Measurements from ENCODE around the gene CBX5.
"Not testable (repeated sequence)": the region's sequence is repeated elsewhere in the genome, so short reads cannot be mapped to it uniquely, and the experiment has no call there.

The CBX5 gene

DNA sequence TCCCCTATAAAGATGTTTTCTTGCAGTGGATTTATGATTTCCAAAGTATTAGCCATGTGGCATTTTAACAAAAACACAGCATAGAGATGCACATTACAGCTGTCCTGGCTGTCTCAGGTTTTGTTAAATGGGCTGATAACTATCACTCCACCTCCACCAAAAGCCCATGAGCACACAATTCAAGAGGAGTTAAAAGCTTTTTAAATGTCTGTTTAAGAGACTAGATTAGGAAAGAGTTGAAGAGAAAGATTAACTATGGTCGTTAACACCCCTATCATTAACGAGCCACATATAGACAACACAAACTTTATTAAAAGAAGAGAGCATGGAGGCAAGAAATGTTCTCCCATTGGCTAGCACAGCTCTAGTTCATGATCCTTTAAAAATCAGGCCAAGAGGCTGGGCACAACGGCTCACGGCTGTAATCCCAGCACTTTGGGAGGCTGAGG is 14.5 kb downstream of the CBX5 start:
- DNase-seq (ENCODE audit: low read depth in 2 of 2) = no peak

DNA sequence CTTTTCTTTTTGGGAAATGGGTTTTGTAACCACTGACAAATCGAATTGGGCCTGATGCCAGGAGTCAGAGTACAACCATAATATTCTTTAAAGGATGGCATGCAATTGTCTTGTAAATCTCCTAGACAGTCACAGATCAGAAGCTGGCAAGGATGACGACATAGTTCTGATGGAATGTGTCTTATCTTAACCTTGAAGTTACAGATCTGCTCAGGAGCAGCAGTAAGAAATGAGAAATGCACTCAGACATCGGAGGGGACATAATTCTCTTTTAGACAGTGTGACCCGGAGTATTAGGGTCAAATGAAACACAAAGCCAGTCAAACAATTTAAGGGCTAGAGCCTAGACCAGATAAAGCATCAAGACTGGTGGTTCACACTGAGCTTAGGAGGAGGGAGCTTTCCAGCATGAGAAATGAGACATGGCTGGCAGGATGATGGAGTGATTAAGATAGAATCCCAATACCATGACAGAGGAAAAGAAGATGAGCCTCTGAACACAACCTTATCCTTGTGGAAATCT is 17.5 kb downstream of the CBX5 start:
- no peak for DNase-seq (ENCODE audit: low read depth in 2 of 2)

DNA sequence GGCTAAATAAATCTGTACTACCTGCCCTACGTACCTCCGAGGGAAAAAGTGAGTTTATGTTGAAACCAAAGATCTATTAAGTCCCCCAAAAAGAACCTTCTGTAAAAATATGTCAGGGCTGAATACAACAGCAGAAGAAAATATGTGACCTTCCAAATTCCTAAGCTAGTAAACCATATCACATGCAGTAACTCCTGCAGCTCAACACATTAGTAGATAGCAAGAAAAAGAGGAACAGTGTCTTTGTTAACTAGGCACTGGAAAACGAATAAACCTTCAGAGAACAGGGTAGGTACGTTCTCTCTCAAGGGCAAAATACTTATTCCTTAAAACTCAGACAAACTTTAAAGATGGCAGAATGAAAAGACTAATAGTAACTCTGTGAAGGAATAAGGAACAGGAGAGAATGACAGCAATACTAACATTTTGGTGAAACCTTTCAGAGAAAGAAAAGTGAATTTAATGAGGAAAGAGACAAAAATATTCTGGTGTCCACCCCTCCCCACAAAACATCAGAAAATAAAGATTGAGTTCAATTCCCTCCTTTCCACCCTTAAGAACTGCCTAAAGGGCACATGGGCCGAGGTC is 18.0 kb downstream of the CBX5 start:
- DNase-seq (ENCODE audit: low read depth in 2 of 2) = no peak

DNA sequence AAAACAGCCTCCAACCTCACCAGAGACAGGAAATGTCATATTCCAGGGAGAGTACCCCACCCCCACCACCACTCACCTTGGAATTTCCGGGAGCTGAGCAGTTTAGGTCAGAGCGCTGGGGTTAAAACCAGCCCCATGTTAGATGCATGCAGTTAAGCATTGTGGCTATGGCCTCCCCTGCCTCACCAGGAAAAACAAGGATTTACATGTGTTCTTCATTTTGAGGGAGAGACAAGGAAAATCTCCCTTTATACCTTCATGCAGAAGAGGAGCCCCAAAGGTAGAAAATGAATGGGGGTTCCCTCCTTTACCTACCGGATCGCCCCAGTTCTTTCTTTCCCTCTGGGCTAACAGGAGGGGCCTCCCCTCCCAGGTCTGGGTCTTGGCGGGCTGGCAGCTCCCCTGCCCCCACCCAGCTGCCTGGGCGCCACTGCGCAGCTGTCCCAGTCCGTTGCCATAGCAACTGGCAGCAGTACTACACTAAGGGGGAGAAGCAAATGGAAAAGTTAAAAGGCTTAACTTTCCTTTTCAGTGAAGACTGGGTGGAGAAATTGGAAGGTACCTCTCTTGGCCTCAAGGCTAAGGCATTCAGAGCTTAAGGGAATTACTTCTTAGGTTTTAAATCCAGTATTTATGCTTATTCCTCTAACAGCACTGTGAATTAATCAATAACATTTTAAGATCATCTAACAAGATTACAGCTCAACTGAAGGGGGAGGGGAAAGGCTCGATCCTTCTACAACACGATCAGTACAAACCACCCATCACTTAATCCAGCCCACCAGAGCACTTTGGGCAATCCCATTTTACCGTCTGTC is 20.5 kb downstream of the CBX5 start:
- no peak for DNase-seq (ENCODE audit: low read depth in 2 of 2)

DNA sequence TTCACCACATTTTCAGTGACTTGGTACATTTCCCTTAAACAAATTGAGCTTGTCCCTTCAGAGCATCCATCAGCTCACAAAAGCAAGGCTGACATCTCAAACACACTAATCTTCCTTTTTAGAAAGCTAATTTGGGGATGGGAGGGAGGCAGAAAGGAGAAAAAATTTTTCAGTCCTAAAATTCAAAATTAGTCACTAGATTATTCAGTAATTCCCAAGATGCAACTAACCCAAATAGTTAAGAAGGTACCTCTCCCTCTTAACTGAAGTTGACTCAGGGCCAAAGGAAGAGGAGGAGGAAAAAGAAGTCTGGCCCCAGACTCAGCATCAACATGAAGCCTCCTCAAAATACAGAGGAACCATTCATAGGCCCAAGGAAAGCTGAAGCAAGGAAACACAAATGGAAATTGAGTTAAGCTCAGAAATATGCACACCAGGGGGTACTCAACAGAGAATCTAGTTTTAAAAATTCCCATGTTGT is 21.7 kb downstream of the CBX5 start:
- DNase-seq (ENCODE audit: low read depth in 2 of 2) = no peak

DNA sequence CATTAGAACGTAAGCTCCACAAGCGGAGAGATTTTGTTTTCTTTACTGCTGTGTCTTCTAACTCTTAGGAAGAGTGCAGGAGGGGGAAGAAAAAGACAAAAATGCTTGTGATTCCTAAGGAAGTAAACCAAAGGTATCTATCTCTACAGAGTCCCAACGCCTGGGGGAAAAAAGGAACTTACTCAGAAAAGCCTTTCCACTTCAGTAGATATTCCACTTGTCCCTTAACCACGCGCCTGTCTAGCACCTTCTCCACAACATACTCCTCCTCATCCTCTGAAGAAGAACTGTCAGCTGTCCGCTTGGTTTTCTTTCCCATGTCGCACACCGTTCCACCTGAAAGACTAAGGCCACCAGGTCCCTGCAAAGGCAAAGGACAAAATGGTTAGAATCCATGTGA is 22.6 kb downstream of the CBX5 start:
- no peak for DNase-seq (ENCODE audit: low read depth in 2 of 2)

DNA sequence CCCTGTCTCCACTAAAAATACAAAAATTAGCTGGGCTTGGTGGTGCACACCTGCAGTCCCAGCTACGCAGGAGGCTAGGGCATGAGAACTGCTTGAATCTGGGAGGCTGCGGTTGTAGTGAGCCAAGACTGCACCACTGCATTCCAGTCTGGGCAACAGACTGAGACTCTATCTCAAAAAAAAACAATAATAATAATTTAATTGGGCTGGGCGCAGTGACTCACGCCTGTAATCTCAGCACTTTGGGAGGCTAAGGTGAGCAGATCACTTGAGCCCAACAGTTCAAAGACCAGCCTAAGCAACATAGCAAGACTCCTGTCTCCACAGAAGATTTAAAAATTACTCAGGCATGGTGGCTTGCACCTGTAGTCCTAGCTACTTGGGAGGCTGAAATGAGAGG is 26.7 kb downstream of the CBX5 start:
- no peak for DNase-seq (ENCODE audit: low read depth in 2 of 2)

DNA sequence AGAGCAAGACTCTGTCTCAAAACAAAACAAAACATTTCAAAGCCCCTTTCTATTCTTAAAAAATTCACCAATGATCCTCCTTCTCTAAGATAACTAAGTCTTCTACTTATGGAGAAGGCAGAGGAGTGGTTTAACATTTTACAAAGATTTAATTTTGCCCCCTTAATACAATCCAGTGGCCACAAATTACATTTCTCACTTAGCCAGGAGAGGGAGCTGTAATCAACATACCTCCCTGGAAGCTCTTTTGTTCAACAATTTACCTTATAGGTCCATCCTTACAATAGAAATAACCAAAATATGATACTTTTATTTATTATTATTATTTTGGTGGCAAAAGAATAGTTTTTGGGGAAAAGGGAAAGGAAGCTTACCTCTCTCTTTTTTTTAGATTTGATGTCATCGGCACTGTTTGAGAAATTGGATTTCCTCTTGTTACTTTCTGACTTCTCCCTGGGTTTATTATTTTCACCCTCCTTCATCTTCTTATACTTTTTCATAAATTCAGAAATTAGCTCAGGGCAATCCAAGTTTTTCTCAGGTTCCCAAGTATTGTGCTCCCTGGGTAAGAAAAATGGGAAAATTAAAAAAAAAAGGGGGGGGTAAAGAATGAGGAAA is 28.1 kb downstream of the CBX5 start:
- DNase-seq (ENCODE audit: low read depth in 2 of 2) = peak in 1 of 2 donors; percentile 4

DNA sequence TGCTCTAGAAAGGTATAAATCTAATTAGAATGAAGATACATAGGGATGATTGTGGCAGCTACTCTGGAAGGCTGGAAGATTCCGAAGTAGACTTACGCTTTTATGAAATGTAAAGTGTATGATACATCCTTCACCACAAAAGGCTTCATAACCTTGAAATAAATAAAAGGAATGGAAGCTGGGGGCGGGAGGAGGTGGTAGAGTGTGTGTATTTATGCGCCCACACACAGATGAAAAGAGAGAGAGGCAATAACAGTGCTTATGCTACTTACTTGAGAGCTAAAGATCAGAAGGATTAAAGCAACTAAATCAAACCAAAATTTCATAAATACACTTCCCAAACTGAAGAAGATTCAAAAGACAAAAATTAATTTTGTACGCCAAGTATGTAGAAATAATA is 30.4 kb downstream of the CBX5 start:
- DNase-seq (ENCODE audit: low read depth in 2 of 2) = no peak

DNA sequence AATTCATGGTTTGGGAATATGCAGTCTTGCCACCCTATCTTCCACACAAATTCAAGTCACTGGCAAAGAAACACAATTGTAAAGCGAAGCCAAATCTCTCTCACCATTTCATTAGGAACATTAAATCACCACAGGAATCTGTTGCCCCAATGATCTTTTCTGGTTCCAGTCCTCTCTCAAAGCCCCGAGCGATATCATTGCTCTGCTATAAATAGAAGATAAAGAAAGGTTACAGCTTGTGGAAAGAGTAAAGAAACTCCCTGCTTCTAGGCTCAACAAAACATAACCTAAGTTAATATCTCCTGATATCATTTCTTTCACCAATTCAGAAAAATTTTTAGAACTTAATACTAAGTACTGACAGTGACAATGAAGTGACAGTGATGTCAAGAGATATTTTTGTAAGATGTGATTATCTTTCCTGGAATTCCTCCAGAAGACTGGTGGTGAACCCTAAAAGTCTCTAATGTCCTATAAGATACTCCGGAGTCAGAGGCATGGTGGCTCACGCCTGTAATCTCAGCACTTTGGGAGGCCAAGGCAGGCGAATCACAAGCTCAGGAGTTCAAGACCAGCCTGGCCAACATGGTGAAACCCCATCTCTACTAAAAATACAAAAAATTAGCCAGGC is 33.8 kb downstream of the CBX5 start:
- no peak for DNase-seq (ENCODE audit: low read depth in 2 of 2)

DNA sequence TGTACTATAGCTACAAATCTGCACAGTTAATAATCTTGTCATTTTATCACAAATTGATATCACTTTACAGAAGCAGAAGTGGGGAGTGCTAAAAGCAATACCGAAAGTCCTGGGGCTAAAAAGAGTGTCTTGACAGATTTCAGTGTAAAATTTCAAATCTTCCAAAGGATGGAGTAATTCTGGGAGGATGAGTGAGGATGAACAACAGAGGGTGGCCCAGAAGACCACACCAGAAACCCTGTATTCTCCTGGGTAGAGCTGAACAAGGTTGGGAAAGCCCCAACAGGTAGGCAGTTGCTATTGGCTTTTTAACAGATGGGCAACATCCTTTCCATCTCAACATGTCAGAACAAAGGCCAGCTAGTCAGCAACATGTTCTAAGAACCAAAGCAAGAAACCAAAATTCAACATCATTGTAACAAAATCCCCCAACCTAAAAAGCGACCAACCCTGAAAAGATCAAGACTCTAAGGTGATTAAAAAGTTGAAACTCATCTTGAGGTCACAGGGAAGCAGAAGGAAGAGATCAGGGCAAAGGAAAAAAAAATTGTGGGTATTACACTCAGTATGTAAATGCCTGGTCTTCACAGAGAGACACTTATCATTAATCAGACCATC is 38.8 kb downstream of the CBX5 start:
- DNase-seq (ENCODE audit: low read depth in 2 of 2) = no peak

DNA sequence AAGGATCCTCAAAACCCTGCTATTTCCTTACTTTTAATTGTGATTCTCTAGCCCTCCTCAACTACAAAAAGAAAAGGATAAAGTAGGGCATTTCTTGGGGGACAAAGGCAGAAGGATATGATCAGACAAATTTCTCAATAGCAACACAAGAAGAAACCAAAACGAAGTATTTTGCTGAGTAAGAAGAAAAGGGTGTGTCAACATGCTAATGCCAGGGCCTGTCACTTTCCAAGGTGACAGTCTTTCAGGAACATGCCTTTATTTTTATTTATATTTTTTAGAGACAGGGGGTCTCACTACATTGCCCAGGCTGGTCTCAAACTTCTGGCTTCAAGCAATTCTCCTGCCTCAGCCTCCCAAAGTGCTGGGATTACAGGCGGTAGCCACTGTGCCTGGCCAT is 39.8 kb downstream of the CBX5 start:
- no peak for DNase-seq (ENCODE audit: low read depth in 2 of 2)

DNA sequence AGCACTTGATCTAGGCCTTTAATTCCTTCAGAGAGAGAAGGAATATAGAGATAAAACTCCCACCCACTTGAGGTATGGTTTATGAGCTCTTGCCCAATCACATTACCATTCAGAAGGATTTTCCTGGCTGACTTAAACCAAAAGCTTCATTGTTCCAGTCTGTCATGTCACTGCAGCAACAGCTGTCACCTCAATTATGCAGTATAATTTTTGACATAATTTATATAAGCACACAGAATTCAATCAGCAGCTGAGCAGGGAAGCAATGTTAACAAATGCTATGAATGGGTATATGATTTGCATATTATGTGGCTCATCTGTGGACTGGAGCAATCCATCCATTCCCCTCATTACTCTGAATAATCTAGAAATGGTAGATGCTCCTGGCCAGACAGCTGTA is 40.3 kb downstream of the CBX5 start:
- no peak for DNase-seq (ENCODE audit: low read depth in 2 of 2)

DNA sequence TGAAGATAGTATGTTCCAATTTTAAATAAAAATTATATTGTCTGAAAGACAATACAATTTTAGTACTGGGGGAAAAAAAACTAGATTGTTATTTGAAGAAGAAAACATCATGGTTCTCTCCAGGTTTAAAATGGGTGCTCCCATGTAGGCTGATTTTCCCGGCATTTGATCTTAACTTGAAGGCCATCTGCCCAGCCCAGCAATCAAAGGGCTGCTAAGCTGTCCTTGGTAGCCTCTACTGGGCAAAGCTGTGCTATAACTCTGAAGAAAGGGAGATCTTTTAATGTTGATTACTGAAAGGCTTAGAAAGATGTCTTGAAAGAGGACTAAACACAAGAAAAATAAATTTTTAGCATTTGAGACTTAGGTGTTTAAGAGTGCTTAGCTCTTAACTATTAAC is 41.4 kb downstream of the CBX5 start:
- no peak for DNase-seq (ENCODE audit: low read depth in 2 of 2)

DNA sequence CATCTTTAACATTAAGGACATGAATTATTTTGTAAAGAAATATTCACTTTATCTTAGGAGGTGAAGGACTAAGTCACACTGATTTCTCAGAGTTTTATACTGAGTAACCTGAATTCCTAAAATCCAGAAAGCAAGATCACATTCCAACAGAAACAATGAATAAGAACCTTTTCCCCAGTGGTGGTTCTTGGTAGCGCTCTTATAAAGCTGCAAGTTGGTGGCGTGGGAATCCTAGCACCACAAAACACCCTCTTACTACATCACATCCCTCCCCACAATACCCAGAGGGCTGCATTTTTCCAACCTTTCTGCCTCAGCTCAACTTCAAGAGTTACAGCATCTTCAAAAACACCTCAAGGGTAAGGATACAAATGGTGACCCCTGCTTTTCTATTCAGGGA is 47.1 kb downstream of the CBX5 start:
- no peak for DNase-seq (ENCODE audit: low read depth in 2 of 2)

DNA sequence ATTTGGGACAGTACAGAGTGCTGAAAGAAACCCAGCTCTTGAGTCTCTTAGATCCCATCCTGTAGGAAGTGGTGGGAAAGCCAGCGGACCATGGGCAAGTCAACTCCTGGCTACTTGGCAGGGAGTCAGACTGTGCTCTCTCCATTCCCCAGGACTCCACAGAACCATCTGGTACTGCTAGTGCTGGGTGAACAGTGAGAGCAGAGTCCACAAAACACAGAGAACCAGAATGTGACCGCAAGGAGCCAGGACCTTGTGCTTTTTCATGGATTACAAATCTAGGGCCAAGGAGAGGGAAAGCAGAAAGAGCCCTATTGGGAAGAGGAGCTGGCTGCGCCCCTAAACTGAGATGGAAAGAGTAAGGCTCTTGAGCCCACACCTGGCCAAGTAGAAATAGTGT is 48.7 kb downstream of the CBX5 start:
- DNase-seq (ENCODE audit: low read depth in 2 of 2) = not testable (repeated sequence)

DNA sequence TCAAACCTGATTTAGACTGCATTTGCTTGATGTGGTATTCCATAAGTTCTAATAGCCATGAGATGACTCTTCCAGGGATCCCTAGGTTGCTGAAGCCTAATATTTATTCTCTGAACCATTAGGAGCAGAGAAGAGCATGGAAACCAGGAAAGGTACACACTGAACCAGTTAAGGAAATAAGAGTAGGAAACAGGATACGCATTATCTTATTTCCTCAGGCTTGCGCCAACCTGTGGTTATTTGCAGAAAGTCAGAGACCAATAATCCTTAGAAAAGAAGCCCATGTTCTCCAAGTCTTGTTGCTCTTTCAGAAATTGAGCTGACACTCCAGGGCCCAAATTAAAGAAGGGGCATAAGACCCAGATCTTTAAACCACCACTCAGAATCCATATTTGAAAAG is 49.4 kb downstream of the CBX5 start:
- no peak for DNase-seq (ENCODE audit: low read depth in 2 of 2)

DNA sequence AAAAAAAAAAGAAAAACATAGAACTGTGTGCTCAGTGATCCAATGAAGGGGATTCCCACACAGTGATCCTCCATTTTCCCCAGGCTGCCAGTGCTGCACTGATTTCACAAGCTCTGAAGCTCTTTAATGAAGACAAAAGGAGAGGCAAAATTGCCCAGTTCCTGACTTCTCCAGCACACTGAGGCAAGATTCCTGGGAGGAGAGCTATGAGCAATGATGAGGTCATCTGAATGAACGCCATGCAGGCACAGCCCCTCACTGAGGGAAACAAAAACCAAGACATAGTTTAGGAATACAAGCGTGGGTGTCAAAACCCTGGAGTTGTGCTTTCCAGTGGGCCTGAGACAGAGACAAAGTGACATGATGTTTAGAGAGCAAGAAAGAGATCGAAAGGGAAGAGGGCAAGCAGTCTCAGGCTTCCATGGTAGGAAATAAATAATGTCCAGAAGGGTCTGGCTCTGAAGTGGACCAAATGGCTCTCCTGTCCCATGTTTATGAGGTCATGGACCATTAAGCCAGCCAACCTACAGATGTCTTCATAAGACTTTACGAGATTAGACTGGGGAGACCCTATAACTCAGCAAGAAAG is 50.2 kb downstream of the CBX5 start:
- no peak for DNase-seq (ENCODE audit: low read depth in 2 of 2)

DNA sequence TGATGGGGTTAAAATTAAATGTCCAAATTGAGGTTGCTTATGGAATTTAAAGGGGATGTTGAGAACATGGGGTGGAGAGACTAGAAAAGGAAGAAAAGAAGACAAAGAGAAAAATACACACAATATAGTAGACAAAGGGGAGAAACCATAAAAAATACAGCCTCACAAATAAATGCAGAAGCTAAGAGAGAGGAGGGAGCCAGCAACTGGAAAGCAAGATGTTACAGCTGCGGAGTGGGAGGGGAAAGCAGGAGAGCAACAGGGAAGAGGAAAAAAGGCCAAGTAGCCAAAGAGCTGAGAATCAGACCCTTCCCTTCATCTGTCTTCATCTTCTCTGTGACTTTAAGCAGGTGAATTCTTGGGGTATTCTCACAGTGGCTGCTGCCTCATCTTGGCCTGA is 51.5 kb downstream of the CBX5 start:
- DNase-seq (ENCODE audit: low read depth in 2 of 2) = no peak

DNA sequence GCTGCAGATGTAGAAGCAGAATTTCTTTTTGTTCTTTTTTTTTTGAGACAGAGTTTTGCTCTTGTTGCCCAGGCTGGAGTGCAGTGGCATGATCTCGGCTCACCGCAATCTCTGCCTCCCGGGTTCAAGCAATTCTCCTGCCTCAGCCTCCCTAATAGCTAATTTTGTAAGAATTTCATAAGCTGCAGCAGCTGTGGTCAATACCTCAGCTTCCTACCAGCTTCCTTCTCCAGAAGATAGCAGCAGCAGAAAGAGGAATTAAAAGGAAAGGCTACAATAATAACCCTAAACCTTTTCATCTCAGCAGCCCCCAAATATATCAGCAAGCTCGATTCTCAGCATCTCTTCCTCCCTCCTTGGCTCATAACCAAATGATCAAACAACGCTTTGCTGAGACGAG is 52.0 kb downstream of the CBX5 start:
- DNase-seq (ENCODE audit: low read depth in 2 of 2) = not testable (repeated sequence)

DNA sequence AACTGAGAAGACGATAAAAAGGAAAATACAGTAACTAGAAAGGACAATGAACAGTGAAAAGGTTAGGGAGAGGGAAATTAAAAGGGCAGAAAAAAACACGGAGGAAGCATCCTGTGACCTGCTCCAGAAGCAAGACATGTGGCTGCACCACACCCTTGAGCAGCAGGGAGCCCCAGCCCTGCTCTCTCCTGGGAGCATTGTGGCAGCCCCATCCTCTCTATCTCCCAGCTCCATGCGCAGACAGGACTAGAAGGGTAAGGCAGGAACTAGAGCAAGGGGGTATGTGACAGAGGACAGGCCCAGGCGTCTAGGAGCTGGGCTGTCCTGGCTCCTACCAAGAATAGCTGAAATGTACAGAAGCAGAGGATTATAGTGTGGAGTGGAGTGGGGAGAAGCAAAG is 52.5 kb downstream of the CBX5 start:
- no peak for DNase-seq (ENCODE audit: low read depth in 2 of 2)

DNA sequence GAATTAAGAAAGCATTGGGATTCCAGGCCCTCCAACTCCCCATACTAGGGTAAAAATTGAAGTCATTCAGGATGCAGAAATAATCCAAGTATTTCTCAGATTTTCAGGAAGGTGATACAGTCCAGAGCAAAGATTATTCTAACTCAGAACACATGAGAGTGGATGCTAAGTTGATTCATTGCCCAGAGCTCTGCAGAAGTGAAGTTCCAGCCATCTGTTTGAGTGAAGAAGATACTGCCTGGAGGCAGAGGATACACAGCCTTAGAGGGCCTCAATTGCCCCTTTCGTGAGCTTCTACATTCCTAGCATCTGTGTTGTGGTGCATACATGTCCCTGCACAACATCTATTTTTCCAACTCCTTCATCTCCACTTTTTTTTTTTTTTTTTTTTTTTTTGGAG is 54.3 kb downstream of the CBX5 start:
- DNase-seq (ENCODE audit: low read depth in 2 of 2) = no peak

Data from activated CD8-positive, alpha-beta memory T cell treated with anti-CD3 and anti-CD28 coated beads for 4 hours (primary cell).